Glutamatergic neuron (in vitro differentiated cells): Measurements from ENCODE around the gene NFE2. TPM values are rescaled to one million over a fixed set of nuclear protein-coding genes. Genes with fewer than 3 reads are reported as not detected.
"Not testable (repeated sequence)": the region's sequence is repeated elsewhere in the genome, so short reads cannot be mapped to it uniquely, and the experiment has no call there.

Experiments used
- DNase-seq: peaks from one replicate; pipeline ENCODE4 v3.0.0; 2022
- H3K27ac Mint-ChIP-seq: one replicate; pipeline ENCODE4 v1.8.0; 2020; ENCODE audit warnings: mild to moderate bottlenecking, mixed read lengths, inconsistent platforms; ENCODE audit not compliant: unreplicated experiment
- H3K27me3 Mint-ChIP-seq: one replicate; pipeline ENCODE4 v1.8.0; 2020; ENCODE audit warnings: mild to moderate bottlenecking, moderate library complexity, mixed read lengths, inconsistent platforms; ENCODE audit not compliant: unreplicated experiment
- H3K36me3 Mint-ChIP-seq: one replicate; pipeline ENCODE4 v1.8.0; 2020; ENCODE audit warnings: mild to moderate bottlenecking, mixed read lengths, inconsistent platforms; ENCODE audit not compliant: unreplicated experiment
- H3K4me1 Mint-ChIP-seq: one replicate; pipeline ENCODE4 v1.8.0; 2020; ENCODE audit warnings: mild to moderate bottlenecking, low read depth, mixed read lengths, inconsistent platforms; ENCODE audit not compliant: unreplicated experiment
- H3K4me3 Mint-ChIP-seq: one replicate; pipeline ENCODE4 v1.8.0; 2020; ENCODE audit warnings: mild to moderate bottlenecking, mixed read lengths, inconsistent platforms; ENCODE audit not compliant: unreplicated experiment
- H3K9me3 Mint-ChIP-seq: one replicate; pipeline ENCODE4 v1.8.0; 2020; ENCODE audit warnings: mild to moderate bottlenecking, moderate library complexity, mixed read lengths, inconsistent platforms; ENCODE audit not compliant: unreplicated experiment
- CTCF ChIP-seq: fragments of 200-600 bp; sonication (generic); IDR thresholded peaks from one replicate; pipeline ENCODE4 v1.5.0; 2021; ENCODE audit not compliant: partially characterized antibody, unreplicated experiment
- total RNA-seq: library from RNA; stranded (reverse); fragmentation: NEBNext Ultra II Directional; extraction: Animal tissue kit (Norgen Biotek cat#: 25700); gene quantifications from one replicate; pipeline ENCODE4 v1.2.1, GENCODE V29; 2021; ENCODE audit not compliant: unreplicated experiment

The NFE2 gene
- total RNA-seq, 1 donor from 2014 or later = not detected

GRCh38 chr12:54333420-54334034 lies 32.7 kb upstream of the NFE2 start:
- Mint-ChIP-seq H3K9me3 (no peaks in the 10 kb centered on the region), H3K4me1 (peaks cover 14% of the 10 kb centered on the region), H3K36me3 (no peaks in the 10 kb centered on the region), H3K27me3 (peaks cover 2% of the 10 kb centered on the region), H3K4me3 (no peak overlapping the region), H3K27ac (no peak overlapping the region)
- no peak for DNase-seq
- no peak for TF ChIP-seq CTCF

- no peak for TF ChIP-seq CTCF
- Mint-ChIP-seq H3K4me1 (peaks cover 11% of the 10 kb centered on the region), H3K36me3 (no peaks in the 10 kb centered on the region), H3K27ac (no peak overlapping the region), H3K27me3 (peaks cover 2% of the 10 kb centered on the region), H3K4me3 (no peak overlapping the region), H3K9me3 (no peaks in the 10 kb centered on the region)
- no peak for DNase-seq
Measured at GRCh38 chr12:54331461-54331860, 30.6 kb upstream of the NFE2 start.

GRCh38 chr12:54330442-54330841 lies 29.6 kb upstream of the NFE2 start:
- no peak for DNase-seq
- H3K9me3 Mint-ChIP-seq = no peaks in the 10 kb centered on the region
- peaks cover 2% of the 10 kb centered on the region for H3K27me3 Mint-ChIP-seq
- H3K36me3 Mint-ChIP-seq = no peaks in the 10 kb centered on the region
- no peak for TF ChIP-seq CTCF
- H3K4me3 Mint-ChIP-seq = no peak overlapping the region
- H3K27ac Mint-ChIP-seq = peak overlapping the region; percentile 70
- peaks cover 11% of the 10 kb centered on the region for H3K4me1 Mint-ChIP-seq

- Mint-ChIP-seq H3K27ac (no peak overlapping the region), H3K27me3 (peaks cover 4% of the 10 kb centered on the region), H3K36me3 (no peaks in the 10 kb centered on the region), H3K4me1 (peaks cover 15% of the 10 kb centered on the region), H3K9me3 (peaks cover 4% of the 10 kb centered on the region), H3K4me3 (no peak overlapping the region)
- peak; percentile 49 for DNase-seq
- TF ChIP-seq CTCF = no peak
Measured at GRCh38 chr12:54329759-54330158, 28.9 kb upstream of the NFE2 start.

GRCh38 chr12:54328595-54329337 lies 28.0 kb upstream of the NFE2 start:
- Mint-ChIP-seq H3K4me3 (no peak overlapping the region), H3K4me1 (peaks cover 15% of the 10 kb centered on the region), H3K9me3 (peaks cover 4% of the 10 kb centered on the region), H3K27me3 (peaks cover 4% of the 10 kb centered on the region), H3K36me3 (no peaks in the 10 kb centered on the region), H3K27ac (no peak overlapping the region)
- no peak for DNase-seq
- TF ChIP-seq CTCF = no peak

- H3K27ac Mint-ChIP-seq = peak overlapping the region; percentile 98
- H3K36me3 Mint-ChIP-seq, H3K9me3 Mint-ChIP-seq, H3K27me3 Mint-ChIP-seq, DNase-seq: not testable (repeated sequence)
- peaks cover 14% of the 10 kb centered on the region for H3K4me1 Mint-ChIP-seq
- peak overlapping the region; percentile 100 for H3K4me3 Mint-ChIP-seq
Measured at GRCh38 chr12:54325442-54326109, 24.8 kb upstream of the NFE2 start.
